ENCODE measurements around the gene DNAJB11. TPM values are rescaled to one million over a fixed set of nuclear protein-coding genes. Genes with fewer than 3 reads are reported as not detected.

The DNAJB11 gene
- total and polyA plus RNA-seq, 2 of the 4 experiments (the other 2 are of a cell fraction), result 27.4 to 48.6 TPM

DNA sequence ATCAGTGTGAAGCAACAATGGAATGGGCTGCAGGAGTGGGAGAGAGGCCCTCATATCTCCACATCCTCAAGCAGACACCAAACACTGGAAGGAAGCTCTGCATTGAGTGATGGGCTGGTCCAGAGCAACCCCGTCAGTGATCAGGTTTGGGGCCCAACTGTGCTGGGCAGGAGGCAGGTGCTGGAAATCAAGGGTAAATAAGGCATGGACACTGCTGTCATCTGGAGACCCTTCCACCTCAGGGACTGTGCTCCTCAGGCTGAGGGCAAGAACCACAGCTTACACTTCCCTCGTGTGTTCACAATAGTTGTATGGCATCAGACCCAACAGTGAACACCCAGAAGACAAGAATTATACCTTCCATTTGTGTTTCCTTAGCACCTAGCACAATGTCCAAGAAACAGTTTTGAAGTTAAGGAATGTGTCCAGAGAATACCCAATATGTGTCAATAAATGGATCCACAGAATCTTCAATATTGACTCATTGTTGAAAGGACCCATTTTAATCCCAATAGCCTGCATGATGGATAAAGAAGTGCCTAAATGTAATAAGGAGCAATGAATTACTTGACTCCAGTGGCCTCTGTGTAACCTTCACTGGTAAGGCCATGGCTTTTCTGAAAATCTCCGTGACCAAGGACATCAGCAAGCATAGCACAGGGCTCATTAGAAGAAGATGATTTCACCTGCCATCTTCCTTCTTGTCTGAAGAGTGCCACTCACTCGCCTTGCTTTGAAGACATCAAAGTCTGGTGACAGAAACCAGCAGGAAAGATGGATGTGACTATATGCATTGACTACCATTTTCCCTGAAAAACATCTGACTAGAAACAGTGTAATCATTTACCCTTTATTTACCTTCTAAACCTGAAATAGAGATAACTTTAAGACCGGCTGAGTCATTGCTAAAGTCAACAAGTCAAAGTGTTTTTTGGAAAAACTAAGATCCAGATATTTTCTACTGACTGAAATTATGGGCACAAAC, 35.3 kb downstream of the DNAJB11 start:
- Histone ChIP-seq H3K9me1 (ENCODE audit: insufficient read depth, low read length) (no peaks in the 10 kb centered on the region), H4K91ac (ENCODE audit: insufficient read depth, low read depth, low read length) (no peak overlapping the region), H3K23ac (ENCODE audit: low read depth, low read length) (no peak overlapping the region), H3K4me1 (ENCODE audit: control insufficient read depth, insufficient read depth, low read length) (no peaks in the 10 kb centered on the region), H4K8ac (ENCODE audit: low read depth in 2 of 2, low read length in 2 of 2) (no peak overlapping the region), H3K4ac (ENCODE audit: low read depth, low read length) (no peak overlapping the region), H3K9ac (ENCODE audit: low read depth, low read length) (no peak overlapping the region), H3K56ac (ENCODE audit: extremely low read depth, insufficient read depth, low read length) (no peak overlapping the region), H3K4me3 (ENCODE audit: insufficient read depth, low read depth, low read length) (no peak overlapping the region), H3K18ac (ENCODE audit: low read depth, low read length) (no peak overlapping the region), H2AK5ac (ENCODE audit: low read depth, low read length) (no peak overlapping the region), H2AK9ac (replicated peaks; ENCODE audit: low read depth, low read length, poor library complexity) (no peak overlapping the region), H3K14ac (replicated peaks; ENCODE audit: low read depth, low read length) (no peak overlapping the region), H3K4me2 (ENCODE audit: low read depth, low read length) (no peak overlapping the region), H2BK20ac (ENCODE audit: low read depth, low read length) (no peak overlapping the region), H3K36me3 (ENCODE audit: control insufficient read depth, insufficient read depth, low read length) (no peaks in the 10 kb centered on the region), H4K20me1 (ENCODE audit: insufficient read depth, low read length) (no peaks in the 10 kb centered on the region), H2BK120ac (ENCODE audit: low read depth, low read length) (no peak overlapping the region), H2BK15ac (ENCODE audit: low read depth, low read length) (no peak overlapping the region), H2BK5ac (ENCODE audit: low read depth, low read length, poor library complexity, severe bottlenecking) (no peak overlapping the region), H3K79me1 (ENCODE audit: low read depth in 1 of 2, low read length in 2 of 2) (no peaks in the 10 kb centered on the region), H4K5ac (ENCODE audit: low read depth, low read length) (no peak overlapping the region), H3K27ac (ENCODE audit: insufficient read depth, low read length) (no peak overlapping the region), H3K9me3 (ENCODE audit: control insufficient read depth, insufficient read depth, low read length) (no peaks in the 10 kb centered on the region), H3K27me3 (ENCODE audit: control insufficient read depth, insufficient read depth, low read length) (peaks cover 9% of the 10 kb centered on the region), H2AFZ (replicated peaks; ENCODE audit: low read length, poor library complexity) (no peak overlapping the region)
- CTCF ChIA-PET, result no interaction called here
- dilution Hi-C loops (cut with HindIII; ENCODE audit: low sequenced_read_pairs, unreplicated experiment) (no loop called here), in situ Hi-C loops (cut with MboI; ENCODE audit: low sequenced_read_pairs) (no loop called here), intact Hi-C loops (cut with micrococcal nuclease) (no loop called here)
- no TSS peak for BruUV-seq (replicated peaks)
- TF ChIP-seq RFX5 (IDR thresholded peaks at IDR 0.05; ENCODE audit: low read depth, low read length), result no peak
- TF ChIP-seq SMC3 (IDR thresholded peaks at IDR 0.05; ENCODE audit: low read depth, low read length), result no peak
- DNase-seq (no peak), ATAC-seq (ENCODE audit: low read depth) (no peak)
- WGBS, 2 experiments (ENCODE audit: extremely low coverage in 2 of 2, insufficient read length in 1 of 2), result 80% methylated on average over 2 of the region's 5 CpGs; no CpG with 5 or more reads in 1 of the 2 experiments
- POLR2A ChIA-PET (ENCODE audit: unreplicated experiment), result no interaction called here

All from IMR-90 (cell line).